OCI-LY3 (cell line): ENCODE data around the gene ADGRB3.

Experiments used
- EZH2phosphoT487 ChIP-seq: fragments of 200-600 bp; shearing (Covaris generic); IDR thresholded peaks from 2 replicates; pipeline ENCODE4 v1.6.1; 2018; ENCODE audit warnings: antibody characterized with exemption, mixed run types, low read depth
- TF ChIP-seq, protein P1 (sequence below): fragments of 200-600, 300-600 bp; sonication (generic); IDR thresholded peaks from 2 replicates; pipeline ENCODE4 v1.5.1; 2014; ENCODE audit warnings: antibody characterized with exemption, low read length, low read depth

- TF ChIP-seq, protein P1, sequence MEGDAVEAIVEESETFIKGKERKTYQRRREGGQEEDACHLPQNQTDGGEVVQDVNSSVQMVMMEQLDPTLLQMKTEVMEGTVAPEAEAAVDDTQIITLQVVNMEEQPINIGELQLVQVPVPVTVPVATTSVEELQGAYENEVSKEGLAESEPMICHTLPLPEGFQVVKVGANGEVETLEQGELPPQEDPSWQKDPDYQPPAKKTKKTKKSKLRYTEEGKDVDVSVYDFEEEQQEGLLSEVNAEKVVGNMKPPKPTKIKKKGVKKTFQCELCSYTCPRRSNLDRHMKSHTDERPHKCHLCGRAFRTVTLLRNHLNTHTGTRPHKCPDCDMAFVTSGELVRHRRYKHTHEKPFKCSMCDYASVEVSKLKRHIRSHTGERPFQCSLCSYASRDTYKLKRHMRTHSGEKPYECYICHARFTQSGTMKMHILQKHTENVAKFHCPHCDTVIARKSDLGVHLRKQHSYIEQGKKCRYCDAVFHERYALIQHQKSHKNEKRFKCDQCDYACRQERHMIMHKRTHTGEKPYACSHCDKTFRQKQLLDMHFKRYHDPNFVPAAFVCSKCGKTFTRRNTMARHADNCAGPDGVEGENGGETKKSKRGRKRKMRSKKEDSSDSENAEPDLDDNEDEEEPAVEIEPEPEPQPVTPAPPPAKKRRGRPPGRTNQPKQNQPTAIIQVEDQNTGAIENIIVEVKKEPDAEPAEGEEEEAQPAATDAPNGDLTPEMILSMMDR: no peak
- no peak for TF ChIP-seq EZH2phosphoT487
These were observed 409.5 kb downstream of the ADGRB3 start for GRCh38 chr6:69044534-69044933.
